Body of pancreas (tissue), 4 donors: ENCODE results near the gene DNAJB1.

ENCODE experiments used
- POLR2A ChIP-seq, 3 donors: fragments of 450-650 bp; IDR thresholded peaks; one replicate each; pipeline ENCODE4 v1.6.1; 2016; ENCODE audit warnings: antibody characterized with exemption in 3 of 3, mild to moderate bottlenecking in 2 of 3
- TF ChIP-seq, protein P1 (sequence below), 7 experiments: fragments of 450-650 bp in 4 of 7; fragments of 200-600 bp in 3 of 7; sonication (generic) in 3 of 7; IDR thresholded peaks; one replicate each; pipeline ENCODE4 v1.5.1; 2016 to 2019; ENCODE audit warnings: antibody characterized with exemption in 7 of 7

GRCh38 chr19:14559916-14560775, 41.9 kb upstream of the DNAJB1 start:
- TF ChIP-seq, protein P1, sequence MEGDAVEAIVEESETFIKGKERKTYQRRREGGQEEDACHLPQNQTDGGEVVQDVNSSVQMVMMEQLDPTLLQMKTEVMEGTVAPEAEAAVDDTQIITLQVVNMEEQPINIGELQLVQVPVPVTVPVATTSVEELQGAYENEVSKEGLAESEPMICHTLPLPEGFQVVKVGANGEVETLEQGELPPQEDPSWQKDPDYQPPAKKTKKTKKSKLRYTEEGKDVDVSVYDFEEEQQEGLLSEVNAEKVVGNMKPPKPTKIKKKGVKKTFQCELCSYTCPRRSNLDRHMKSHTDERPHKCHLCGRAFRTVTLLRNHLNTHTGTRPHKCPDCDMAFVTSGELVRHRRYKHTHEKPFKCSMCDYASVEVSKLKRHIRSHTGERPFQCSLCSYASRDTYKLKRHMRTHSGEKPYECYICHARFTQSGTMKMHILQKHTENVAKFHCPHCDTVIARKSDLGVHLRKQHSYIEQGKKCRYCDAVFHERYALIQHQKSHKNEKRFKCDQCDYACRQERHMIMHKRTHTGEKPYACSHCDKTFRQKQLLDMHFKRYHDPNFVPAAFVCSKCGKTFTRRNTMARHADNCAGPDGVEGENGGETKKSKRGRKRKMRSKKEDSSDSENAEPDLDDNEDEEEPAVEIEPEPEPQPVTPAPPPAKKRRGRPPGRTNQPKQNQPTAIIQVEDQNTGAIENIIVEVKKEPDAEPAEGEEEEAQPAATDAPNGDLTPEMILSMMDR (IDR thresholded peaks at IDR 0.05) = no peak
- no peak for TF ChIP-seq POLR2A (IDR thresholded peaks at IDR 0.05)
